Hepatocyte (in vitro differentiated cells): Measurements from ENCODE around the gene ONECUT3.

Source experiments
- CTCF ChIP-seq: fragments of 200-600 bp; sonication (generic); IDR thresholded peaks from 2 replicates; pipeline ENCODE4 v1.5.1; 2016; ENCODE audit warnings: antibody characterized with exemption, mild to moderate bottlenecking; ENCODE audit not compliant: poor library complexity
- EZH2 ChIP-seq: fragments of 200-600 bp; sonication (generic); IDR thresholded peaks from 2 replicates; pipeline ENCODE4 v1.6.1; 2016; ENCODE audit warnings: antibody characterized with exemption, mild to moderate bottlenecking, borderline replicate concordance
- EZH2phosphoT487 ChIP-seq: fragments of 200-600 bp; sonication (generic); IDR thresholded peaks from one replicate; pipeline ENCODE4 v1.6.1; 2018; ENCODE audit warnings: antibody characterized with exemption, mild to moderate bottlenecking, low read depth, moderate library complexity; ENCODE audit not compliant: unreplicated experiment, severe bottlenecking

- TF ChIP-seq CTCF (no peak), EZH2phosphoT487 (no peak), EZH2 (no peak)
Measured at GRCh38 chr19:1790054-1790792, 36.9 kb downstream of the ONECUT3 start.
